GM12875 (cell line): Measurements from ENCODE around the gene WDR37.

Experiments used
- H3K4me3 ChIP-seq: one replicate; pipeline ENCODE4 v1.5.1; 2011; ENCODE audit warnings: low read depth, low read length, control low read depth
- CTCF ChIP-seq: IDR thresholded peaks from 2 replicates; pipeline ENCODE4 v1.5.1; 2011; ENCODE audit warnings: low read depth, mild to moderate bottlenecking, control low read depth, inconsistent platforms, low read length, moderate library complexity, borderline replicate concordance; ENCODE audit not compliant: insufficient read depth

The WDR37 gene

GRCh38 chr10:1015688-1016087, 40.5 kb upstream of the WDR37 start:
- no peak for TF ChIP-seq CTCF
- no peak overlapping the region for H3K4me3 ChIP-seq

GRCh38 chr10:1019362-1019761, 36.8 kb upstream of the WDR37 start:
- H3K4me3 ChIP-seq = no peak overlapping the region
- TF ChIP-seq CTCF = no peak

- no peak overlapping the region for H3K4me3 ChIP-seq
- no peak for TF ChIP-seq CTCF
Measured at GRCh38 chr10:1020460-1020859, 35.7 kb upstream of the WDR37 start.

- TF ChIP-seq CTCF = no peak
- no peak overlapping the region for H3K4me3 ChIP-seq
Measured at GRCh38 chr10:1020958-1021357, 35.2 kb upstream of the WDR37 start.

GRCh38 chr10:1022413-1022812, 33.8 kb upstream of the WDR37 start:
- H3K4me3 ChIP-seq = no peak overlapping the region
- no peak for TF ChIP-seq CTCF

- no peak for TF ChIP-seq CTCF
- no peak overlapping the region for H3K4me3 ChIP-seq
Measured at GRCh38 chr10:1024103-1024502, 32.1 kb upstream of the WDR37 start.

- H3K4me3 ChIP-seq = no peak within 1 kb of the TSS
- TF ChIP-seq CTCF = no peak
Measured at GRCh38 chr10:1025683-1026082, 30.5 kb upstream of the WDR37 start, which contains the start of gene IDI2. Gene IDI2, minus strand, starts transcription at chr10:1025859. Its CDS starts 1,136 bp downstream, at chr10:1024723.
